Measurements from ENCODE around the gene C12orf42.
A peak's percentile ranks its signal among the peaks of the same experiment; 100 is the strongest.

The C12orf42 gene

DNA sequence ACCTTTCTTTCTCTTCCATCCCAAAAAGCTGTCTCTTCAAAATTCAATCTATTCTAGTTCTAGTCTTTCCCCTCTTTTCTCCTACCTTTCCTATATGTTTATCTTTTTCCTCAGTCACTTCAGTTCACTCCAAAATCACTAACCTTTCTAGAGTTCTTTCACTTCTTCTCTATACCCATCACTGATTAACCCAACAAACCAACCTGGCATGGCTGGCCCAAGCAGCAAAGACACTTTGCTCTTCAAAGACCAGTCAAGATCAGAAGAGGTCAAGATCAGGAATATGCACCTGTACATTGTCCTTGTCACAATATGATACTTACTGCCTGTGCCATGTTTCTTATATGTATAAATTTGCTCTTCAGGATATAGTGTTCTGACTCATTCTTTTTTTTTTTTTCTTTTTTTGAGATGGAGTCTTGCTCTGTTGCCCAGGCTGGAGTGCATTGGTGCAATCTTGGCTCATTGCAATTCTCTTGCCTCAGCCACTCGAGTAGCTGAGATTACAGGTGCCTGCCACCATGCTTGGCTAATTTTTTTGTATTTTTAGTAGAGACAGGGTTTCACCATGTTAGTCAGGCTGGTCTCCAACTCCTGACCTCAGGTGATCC is 112.9 kb downstream of the C12orf42 start:
- H3K36me3 ChIP-seq, result no peaks in the 10 kb centered on the region
- no peaks in the 10 kb centered on the region for H3K9me3 ChIP-seq (replicated peaks in 1 of 11)
- no peak for TF ChIP-seq Cebpa-rat (IDR thresholded peaks at IDR 0.05)
- no peak overlapping the region for H3K27ac ChIP-seq
- no peaks in the 10 kb centered on the region for H3K27me3 ChIP-seq
- H3K4me2 ChIP-seq, result no peak overlapping the region
- H4K20me1 ChIP-seq, result no peaks in the 10 kb centered on the region
- H3K4me3 ChIP-seq, result no peak overlapping the region
- no peaks in the 10 kb centered on the region for H3K4me1 ChIP-seq
- H3K9ac ChIP-seq, result no peak overlapping the region

DNA sequence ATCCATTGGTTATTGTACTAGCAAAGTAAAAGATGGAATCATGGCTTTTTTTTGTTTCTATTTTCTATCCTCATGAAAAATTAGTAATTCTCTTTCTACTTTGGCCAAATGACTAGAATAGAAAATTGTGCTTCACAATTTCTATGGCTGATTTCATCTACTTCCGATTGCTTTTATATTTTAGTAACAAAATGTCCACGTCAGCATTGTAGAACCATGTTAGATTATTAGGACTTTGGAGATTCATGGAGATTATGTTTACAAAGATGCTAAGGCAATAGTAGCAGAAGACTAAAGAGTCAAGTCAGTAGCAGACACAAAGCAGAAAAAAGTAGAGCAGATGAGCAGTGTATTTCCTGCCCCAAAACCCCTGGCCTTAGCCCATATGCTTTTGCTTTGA is 113.6 kb downstream of the C12orf42 start:
- Histone ChIP-seq H3K9ac (no peak overlapping the region), H3K4me2 (no peak overlapping the region), H4K20me1 (no peaks in the 10 kb centered on the region), H3K27me3 (no peaks in the 10 kb centered on the region), H3K4me1 (no peaks in the 10 kb centered on the region), H3K36me3 (no peaks in the 10 kb centered on the region), H3K27ac (no peak overlapping the region), H3K4me3 (no peak overlapping the region), H3K9me3 (replicated peaks in 1 of 11) (no peaks in the 10 kb centered on the region)
- no peak for TF ChIP-seq Cebpa-rat (IDR thresholded peaks at IDR 0.05)

DNA sequence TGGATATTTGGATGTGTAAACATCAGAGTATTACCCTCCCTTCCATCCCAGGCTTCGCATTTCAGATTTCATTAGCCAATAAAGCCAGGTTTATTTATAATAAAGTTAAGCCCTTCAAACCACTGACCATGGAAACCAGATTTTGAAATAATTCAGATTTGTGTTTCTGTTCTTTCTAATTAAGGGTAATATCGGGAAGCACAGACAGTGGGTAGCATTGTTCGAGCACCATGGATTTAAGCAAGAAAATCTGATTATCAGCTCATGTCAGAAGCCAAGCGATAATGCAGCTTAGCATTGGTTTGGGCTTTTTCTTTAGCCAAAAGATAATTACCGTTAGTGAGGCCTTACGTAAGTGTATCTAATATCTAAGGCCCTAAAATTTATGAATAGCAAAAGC is 116.1 kb downstream of the C12orf42 start:
- H3K4me2 ChIP-seq, result no peak overlapping the region
- TF ChIP-seq Cebpa-rat (IDR thresholded peaks at IDR 0.05), result no peak
- H3K36me3 ChIP-seq, result no peaks in the 10 kb centered on the region
- H3K4me3 ChIP-seq, result no peak overlapping the region
- no peaks in the 10 kb centered on the region for H3K4me1 ChIP-seq
- H3K27ac ChIP-seq, result no peak overlapping the region
- no peaks in the 10 kb centered on the region for H4K20me1 ChIP-seq
- no peak overlapping the region for H3K9ac ChIP-seq
- no peaks in the 10 kb centered on the region for H3K9me3 ChIP-seq (replicated peaks in 1 of 11)
- H3K27me3 ChIP-seq, result no peaks in the 10 kb centered on the region

DNA sequence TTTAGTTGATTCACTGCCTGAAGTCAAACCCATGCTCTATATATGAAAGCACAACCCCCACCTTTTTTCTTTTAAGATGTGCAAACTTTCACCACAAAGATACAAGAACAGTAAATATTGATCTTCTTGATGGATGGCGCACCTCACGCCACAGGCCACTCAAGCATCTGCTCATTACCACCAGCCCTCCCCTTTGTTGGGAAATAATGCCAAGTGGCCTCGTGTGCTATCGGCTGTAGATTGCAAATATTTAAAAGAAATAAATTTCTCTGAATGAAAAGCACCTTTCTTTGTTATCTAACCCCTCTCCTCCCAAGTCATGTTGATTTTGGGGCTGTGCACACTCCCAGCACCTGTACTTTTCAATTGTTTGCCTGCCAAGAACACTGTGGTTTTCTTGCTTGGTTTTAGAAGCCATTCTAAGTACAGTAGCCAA is 122.7 kb downstream of the C12orf42 start:
- H3K4me1 ChIP-seq, result peaks cover 0 to 37% (median 0%) of the 10 kb centered on the region in 10 experiments; a peak in 4 of 20 replicates
- H3K27me3 ChIP-seq, result no peaks in the 10 kb centered on the region
- H3K9ac ChIP-seq, result no peak overlapping the region
- peaks cover 0 to 5% (median 0%) of the 10 kb centered on the region in 11 experiments; a peak in 3 of 22 replicates for H3K9me3 ChIP-seq (replicated peaks in 1 of 11)
- no peak overlapping the region for H3K27ac ChIP-seq
- no peak overlapping the region for H3K4me3 ChIP-seq
- no peak for TF ChIP-seq Cebpa-rat (IDR thresholded peaks at IDR 0.05)
- H4K20me1 ChIP-seq, result no peaks in the 10 kb centered on the region
- no peaks in the 10 kb centered on the region for H3K36me3 ChIP-seq
- H3K4me2 ChIP-seq, result no peak overlapping the region

DNA sequence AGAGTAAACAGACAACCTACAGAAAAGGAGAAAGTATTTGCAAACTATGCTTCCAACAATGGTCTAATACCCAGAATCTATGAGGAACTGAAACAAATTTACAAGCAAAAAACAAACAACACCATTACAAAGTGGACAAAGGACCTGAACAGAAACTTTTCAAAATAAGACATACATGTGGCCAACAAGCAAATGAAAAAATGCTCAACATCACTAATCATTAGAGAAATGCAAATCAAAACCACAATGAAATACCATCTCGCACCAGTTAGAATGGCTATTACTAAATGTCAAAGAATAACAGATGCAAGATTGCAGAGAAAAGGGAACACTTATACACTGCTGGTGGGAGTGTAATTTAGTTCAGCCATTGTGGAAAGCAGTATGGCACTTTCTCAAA is 125.8 kb downstream of the C12orf42 start:
- Histone ChIP-seq H3K36me3 (no peaks in the 10 kb centered on the region), H3K4me3 (no peak overlapping the region), H3K4me2 (peak overlapping the region in 3 of 11 experiments; percentile 7 to 64 (median 56); a peak in 4 of 22 replicates), H3K9ac (no peak overlapping the region), H3K27ac (peak overlapping the region in 1 of 11 experiments; percentile 27; a peak in 1 of 22 replicates), H3K4me1 (peaks cover 0 to 37% (median 0%) of the 10 kb centered on the region in 10 experiments; a peak in 4 of 20 replicates), H3K9me3 (replicated peaks in 1 of 11) (peaks cover 0 to 8% (median 3%) of the 10 kb centered on the region in 11 experiments; a peak in 6 of 22 replicates), H4K20me1 (no peaks in the 10 kb centered on the region), H3K27me3 (no peaks in the 10 kb centered on the region)
- TF ChIP-seq Cebpa-rat (IDR thresholded peaks at IDR 0.05), result no peak

DNA sequence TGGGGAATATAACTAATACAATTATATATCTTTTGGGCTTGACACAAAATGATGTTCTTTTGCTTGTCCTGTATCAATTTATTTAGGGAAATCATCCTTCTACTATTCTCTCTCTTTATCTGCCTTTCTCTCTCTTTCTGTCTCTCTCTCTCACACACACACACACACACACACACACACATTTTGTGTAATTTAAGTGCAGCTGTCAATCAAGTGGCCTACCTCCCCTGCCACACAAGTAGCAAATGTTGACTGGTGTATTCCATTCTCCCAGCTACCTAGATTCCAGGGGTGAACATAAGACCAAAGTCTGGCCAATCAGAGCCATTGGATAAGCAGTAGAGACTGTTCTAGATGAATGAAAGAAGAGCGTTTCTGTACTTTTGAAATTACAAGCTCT is 127.6 kb downstream of the C12orf42 start:
- no peaks in the 10 kb centered on the region for H3K27me3 ChIP-seq
- no peak for TF ChIP-seq Cebpa-rat (IDR thresholded peaks at IDR 0.05)
- H3K36me3 ChIP-seq, result no peaks in the 10 kb centered on the region

DNA sequence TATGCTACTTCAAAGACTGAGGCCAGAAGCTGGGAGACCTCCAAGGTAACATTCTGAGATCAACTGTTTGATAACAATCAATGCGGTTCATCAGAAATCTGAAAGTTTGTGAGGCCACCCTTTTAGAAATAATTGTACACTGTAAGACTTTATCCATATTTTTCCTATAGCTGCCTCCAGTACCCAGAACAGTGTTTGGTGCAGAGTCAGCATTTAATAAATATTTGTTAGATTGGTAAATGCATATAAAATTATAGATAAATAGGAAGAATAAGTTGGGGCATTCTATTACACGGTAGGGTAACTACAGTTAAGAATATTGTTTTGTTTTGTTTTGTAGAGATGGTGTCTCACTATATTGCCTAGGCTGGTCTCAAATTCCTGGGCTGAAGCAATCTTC is 141.4 kb downstream of the C12orf42 start:
- Histone ChIP-seq H3K9ac (no peak overlapping the region), H3K36me3 (no peaks in the 10 kb centered on the region), H3K27me3 (no peaks in the 10 kb centered on the region), H3K4me2 (no peak overlapping the region), H3K9me3 (replicated peaks in 1 of 11) (no peaks in the 10 kb centered on the region), H3K4me1 (no peaks in the 10 kb centered on the region), H3K27ac (no peak overlapping the region), H3K4me3 (no peak overlapping the region), H4K20me1 (no peaks in the 10 kb centered on the region)
- TF ChIP-seq Cebpa-rat (IDR thresholded peaks at IDR 0.05), result no peak

More for the DNA sequence above, 127.6 kb downstream of the C12orf42 start:
- no peaks in the 10 kb centered on the region for H4K20me1 ChIP-seq
- no peak overlapping the region for H3K9ac ChIP-seq
- peaks cover 0 to 10% (median 4%) of the 10 kb centered on the region in 11 experiments; a peak in 7 of 22 replicates for H3K9me3 ChIP-seq (replicated peaks in 1 of 11)
- H3K4me3 ChIP-seq, result no peak overlapping the region
- no peak overlapping the region for H3K4me2 ChIP-seq
- H3K27ac ChIP-seq, result no peak overlapping the region
- peaks cover 0 to 37% (median 0%) of the 10 kb centered on the region in 10 experiments; a peak in 4 of 20 replicates for H3K4me1 ChIP-seq

DNA sequence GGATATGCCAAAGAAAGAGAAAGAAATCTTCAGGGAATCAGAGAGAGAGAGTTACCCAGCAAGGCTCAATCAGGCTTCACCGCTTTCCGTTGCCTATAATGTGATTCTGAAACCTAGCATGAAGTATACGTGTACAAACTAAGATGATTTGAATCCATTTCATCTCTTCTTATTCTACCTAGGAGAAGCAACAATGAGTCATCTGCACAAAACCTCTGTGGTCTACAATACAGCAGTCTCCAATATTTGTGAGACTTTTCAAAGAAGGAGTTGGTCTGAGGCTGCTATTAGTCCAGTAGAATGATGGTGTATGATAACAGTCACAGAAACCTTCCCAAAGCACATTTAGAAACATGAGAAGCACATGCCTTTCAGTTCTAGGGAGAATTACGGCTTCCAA is 141.9 kb downstream of the C12orf42 start:
- no peaks in the 10 kb centered on the region for H4K20me1 ChIP-seq
- H3K9me3 ChIP-seq (replicated peaks in 1 of 11), result no peaks in the 10 kb centered on the region
- H3K4me2 ChIP-seq, result no peak overlapping the region
- TF ChIP-seq Cebpa-rat (IDR thresholded peaks at IDR 0.05), result no peak
- H3K27me3 ChIP-seq, result no peaks in the 10 kb centered on the region
- no peak overlapping the region for H3K4me3 ChIP-seq
- no peaks in the 10 kb centered on the region for H3K4me1 ChIP-seq
- no peak overlapping the region for H3K27ac ChIP-seq
- H3K9ac ChIP-seq, result no peak overlapping the region
- no peaks in the 10 kb centered on the region for H3K36me3 ChIP-seq

DNA sequence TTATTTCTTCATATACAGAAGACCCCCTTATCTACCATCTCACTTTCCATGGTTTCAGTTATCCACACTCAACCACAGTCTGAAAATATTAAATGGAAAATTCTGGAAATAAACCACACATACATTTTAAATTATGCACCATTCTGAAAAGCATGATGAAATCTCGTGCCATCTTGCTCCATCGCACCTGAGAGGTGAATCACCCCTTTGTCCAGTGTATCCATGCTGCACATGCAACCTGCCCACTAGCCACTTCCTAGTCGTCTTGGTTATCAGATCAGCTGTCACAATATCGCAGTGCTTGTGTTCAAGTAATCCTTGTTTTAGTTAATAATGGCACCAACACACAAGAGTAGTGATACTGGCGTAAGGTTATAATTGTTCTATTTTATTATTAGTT is 145.7 kb downstream of the C12orf42 start:
- Histone ChIP-seq H3K36me3 (no peaks in the 10 kb centered on the region), H3K27me3 (no peaks in the 10 kb centered on the region), H3K4me2 (no peak overlapping the region), H3K27ac (no peak overlapping the region), H4K20me1 (no peaks in the 10 kb centered on the region), H3K4me3 (no peak overlapping the region), H3K9ac (no peak overlapping the region), H3K4me1 (no peaks in the 10 kb centered on the region), H3K9me3 (replicated peaks in 1 of 11) (no peaks in the 10 kb centered on the region; a peak in 1 of 22 replicates)
- no peak for TF ChIP-seq Cebpa-rat (IDR thresholded peaks at IDR 0.05)

DNA sequence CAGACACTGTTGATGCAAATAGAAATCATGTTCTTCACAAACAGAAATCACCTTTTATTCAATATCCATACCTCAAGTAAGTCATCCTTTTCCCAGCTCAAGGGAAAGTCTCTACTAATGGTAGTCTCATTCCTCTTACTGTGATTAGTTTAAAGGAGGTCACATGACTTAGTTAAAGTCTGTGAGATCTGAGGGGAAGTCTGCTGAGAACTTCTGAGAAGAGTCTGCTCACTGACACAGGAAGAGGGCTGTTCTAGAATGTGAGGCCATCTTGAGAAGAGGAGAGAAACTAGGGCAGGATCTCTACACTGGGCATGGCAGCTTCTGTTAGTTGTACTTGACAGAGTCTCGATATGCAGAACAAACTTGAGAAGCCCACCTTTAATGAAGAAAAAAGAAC is 146.8 kb downstream of the C12orf42 start:
- no peak overlapping the region for H3K4me3 ChIP-seq
- no peak overlapping the region for H3K4me2 ChIP-seq

More for the DNA sequence above, 146.8 kb downstream of the C12orf42 start:
- TF ChIP-seq Cebpa-rat (IDR thresholded peaks at IDR 0.05), result no peak
- Histone ChIP-seq H3K9ac (no peak overlapping the region), H4K20me1 (no peaks in the 10 kb centered on the region), H3K9me3 (replicated peaks in 1 of 11) (no peaks in the 10 kb centered on the region; a peak in 1 of 22 replicates), H3K36me3 (no peaks in the 10 kb centered on the region), H3K27ac (no peak overlapping the region), H3K27me3 (no peaks in the 10 kb centered on the region), H3K4me1 (no peaks in the 10 kb centered on the region)
